Epithelial cell of esophagus (primary cell): ENCODE measurements around the gene SMARCA4.
"Not testable (repeated sequence)": the region's sequence is repeated elsewhere in the genome, so short reads cannot be mapped to it uniquely, and the experiment has no call there.

Source experiments
- DNase-seq: peaks from one replicate; pipeline ENCODE4 v3.0.0; 2010; ENCODE audit warnings: low read depth
- H3K4me3 ChIP-seq: 2 replicates; pipeline ENCODE4 v1.5.1; 2011; ENCODE audit warnings: mild to moderate bottlenecking, low read length, control low read depth
- CTCF ChIP-seq: IDR thresholded peaks from 2 replicates; pipeline ENCODE4 v1.5.1; 2011; ENCODE audit warnings: low read depth, mild to moderate bottlenecking, low read length, control low read depth, inconsistent platforms; ENCODE audit not compliant: insufficient read depth; ENCODE audit errors: missing control alignments

The SMARCA4 gene

DNA sequence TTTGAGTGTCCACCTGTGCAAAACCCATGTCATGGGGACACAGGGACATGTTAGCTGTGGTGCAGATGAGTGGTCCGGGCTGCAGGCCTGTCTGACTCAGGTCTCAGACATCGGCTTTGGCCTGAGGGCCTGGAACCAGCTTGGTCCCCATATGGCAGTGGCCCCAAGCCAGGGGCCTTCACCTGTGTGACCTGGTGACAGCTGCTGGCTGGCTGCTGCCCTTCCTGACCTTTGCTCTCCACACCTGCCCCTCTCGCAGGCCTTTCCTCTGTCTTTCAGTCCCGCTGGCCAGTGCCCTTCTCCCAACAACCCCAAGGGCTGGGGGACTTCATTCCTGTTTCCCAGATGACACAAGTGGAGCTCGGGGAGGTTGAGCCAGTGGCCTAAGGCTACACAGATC is 105.5 kb downstream of the SMARCA4 start:
- no peak for TF ChIP-seq CTCF
- no peak overlapping the region for H3K4me3 ChIP-seq

DNA sequence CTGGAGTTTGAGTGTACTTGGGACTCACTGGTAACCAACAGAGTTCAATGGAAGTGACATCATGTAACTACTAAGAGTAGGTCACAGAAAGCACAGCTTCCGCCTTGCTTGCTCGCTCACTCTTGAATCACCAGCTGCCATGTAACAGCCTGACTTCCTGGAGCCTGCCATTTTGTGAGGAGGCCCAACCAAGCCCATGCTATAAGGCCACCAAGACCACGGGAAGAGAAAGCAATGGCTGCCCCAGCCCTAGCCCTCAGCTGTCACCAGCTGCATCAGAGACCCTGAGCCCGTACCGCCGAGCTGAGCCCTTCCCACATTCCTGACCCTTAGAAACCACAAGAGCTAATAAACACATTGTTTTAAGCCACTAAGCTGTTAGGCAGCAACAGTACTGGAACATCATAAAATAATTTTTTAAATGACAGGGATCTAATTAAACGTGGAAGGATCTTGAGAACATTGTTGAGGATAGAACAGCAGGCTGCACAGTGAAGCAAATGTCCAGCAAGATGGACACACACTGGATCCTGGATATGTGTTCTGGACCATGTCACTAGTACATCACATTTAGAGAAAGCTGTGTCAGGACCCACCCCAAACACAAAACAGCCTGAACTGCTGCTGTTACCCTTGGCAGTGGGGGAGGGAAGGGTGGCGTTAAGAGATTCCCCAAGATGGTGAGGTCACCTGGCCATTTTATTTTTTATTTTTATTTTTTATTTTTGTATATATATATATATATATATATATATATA is 106.7 kb downstream of the SMARCA4 start:
- H3K4me3 ChIP-seq, result no peak overlapping the region
- DNase-seq, result peak; percentile 26
- TF ChIP-seq CTCF, result no peak

More for the DNA sequence above, 105.5 kb downstream of the SMARCA4 start:
- DNase-seq, result no peak

DNA sequence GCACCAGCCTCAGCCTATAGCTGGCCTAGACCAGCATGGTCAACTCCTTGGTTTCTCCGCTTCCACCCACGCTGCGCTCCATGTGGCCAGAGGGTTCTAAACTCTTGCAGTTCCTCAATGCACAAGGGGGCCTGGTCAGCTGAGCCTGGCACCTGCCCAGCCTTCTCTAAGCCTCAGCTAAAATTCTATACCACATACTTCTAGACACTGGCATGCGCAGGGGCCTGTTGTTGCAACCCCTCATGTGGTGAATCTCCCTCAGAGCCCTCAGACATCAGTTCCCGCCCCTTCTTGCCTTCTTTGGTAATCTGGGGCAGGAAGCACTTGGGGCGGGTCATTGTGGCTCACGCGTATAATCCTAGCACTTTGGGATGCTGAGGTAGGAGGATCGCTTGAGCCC is 108.7 kb downstream of the SMARCA4 start:
- TF ChIP-seq CTCF, result no peak
- no peak for DNase-seq
- H3K4me3 ChIP-seq, result no peak overlapping the region

- TF ChIP-seq CTCF, result no peak
- no peak for DNase-seq
- H3K4me3 ChIP-seq, result no peak overlapping the region
These were observed 109.3 kb downstream of the SMARCA4 start for GRCh38 chr19:11070123-11070522.

- no peak for DNase-seq
- no peak overlapping the region for H3K4me3 ChIP-seq
- TF ChIP-seq CTCF, result no peak
These were observed 112.7 kb downstream of the SMARCA4 start for GRCh38 chr19:11073568-11073967.

- not testable (repeated sequence) for H3K4me3 ChIP-seq, DNase-seq
These were observed 116.0 kb downstream of the SMARCA4 start for GRCh38 chr19:11076792-11077191.

- H3K4me3 ChIP-seq, result no peak overlapping the region
- no peak for TF ChIP-seq CTCF
- no peak for DNase-seq
These were observed 118.1 kb downstream of the SMARCA4 start for GRCh38 chr19:11078893-11079292.
